HG02840 (cell line): ENCODE measurements around the gene UPK3BL1.
"Not testable (repeated sequence)": the region's sequence is repeated elsewhere in the genome, so short reads cannot be mapped to it uniquely, and the experiment has no call there.

ENCODE experiments used
- ATAC-seq: cut with Tn5 transposase; IDR thresholded peaks from one replicate; pipeline ENCODE4 v1.9.1; 2021; ENCODE audit warnings: mild to moderate bottlenecking, moderate library complexity, moderate number of reproducible peaks; ENCODE audit not compliant: unreplicated experiment, low FRiP score

UPK3BL1 gene, protein sequence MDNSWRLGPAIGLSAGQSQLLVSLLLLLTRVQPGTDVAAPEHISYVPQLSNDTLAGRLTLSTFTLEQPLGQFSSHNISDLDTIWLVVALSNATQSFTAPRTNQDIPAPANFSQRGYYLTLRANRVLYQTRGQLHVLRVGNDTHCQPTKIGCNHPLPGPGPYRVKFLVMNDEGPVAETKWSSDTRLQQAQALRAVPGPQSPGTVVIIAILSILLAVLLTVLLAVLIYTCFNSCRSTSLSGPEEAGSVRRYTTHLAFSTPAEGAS

DNA sequence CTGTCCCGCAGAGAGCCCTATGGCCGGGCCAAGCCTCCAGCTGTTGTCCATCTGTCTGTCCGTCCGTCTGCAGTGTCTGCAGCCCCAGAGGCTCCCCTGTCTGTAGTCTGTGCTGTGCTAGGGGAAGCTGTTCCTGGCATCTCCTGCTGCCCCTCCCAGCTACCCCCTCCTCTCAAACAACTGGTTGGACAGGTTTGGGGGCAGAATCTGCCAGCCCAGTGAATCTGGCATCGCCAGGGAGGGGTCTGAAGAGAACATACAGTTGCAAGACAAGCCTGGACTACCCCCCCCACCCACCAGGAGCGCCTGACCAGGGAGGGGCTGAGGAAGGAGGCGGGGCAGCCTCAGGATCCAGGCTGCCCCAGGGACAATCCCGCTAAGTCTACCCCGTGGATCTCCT, at the start of gene UPK3BL1:
Gene UPK3BL1 (minus strand): TSS at position 101 of the 400 bp plus-strand sequence. CDS start 50 bp downstream, at position 51.
- ATAC-seq, result not testable (repeated sequence)

- ATAC-seq, result not testable (repeated sequence)
These were observed 48.0 kb upstream of the UPK3BL1 start for GRCh38 chr7:102690602-102691001.

DNA sequence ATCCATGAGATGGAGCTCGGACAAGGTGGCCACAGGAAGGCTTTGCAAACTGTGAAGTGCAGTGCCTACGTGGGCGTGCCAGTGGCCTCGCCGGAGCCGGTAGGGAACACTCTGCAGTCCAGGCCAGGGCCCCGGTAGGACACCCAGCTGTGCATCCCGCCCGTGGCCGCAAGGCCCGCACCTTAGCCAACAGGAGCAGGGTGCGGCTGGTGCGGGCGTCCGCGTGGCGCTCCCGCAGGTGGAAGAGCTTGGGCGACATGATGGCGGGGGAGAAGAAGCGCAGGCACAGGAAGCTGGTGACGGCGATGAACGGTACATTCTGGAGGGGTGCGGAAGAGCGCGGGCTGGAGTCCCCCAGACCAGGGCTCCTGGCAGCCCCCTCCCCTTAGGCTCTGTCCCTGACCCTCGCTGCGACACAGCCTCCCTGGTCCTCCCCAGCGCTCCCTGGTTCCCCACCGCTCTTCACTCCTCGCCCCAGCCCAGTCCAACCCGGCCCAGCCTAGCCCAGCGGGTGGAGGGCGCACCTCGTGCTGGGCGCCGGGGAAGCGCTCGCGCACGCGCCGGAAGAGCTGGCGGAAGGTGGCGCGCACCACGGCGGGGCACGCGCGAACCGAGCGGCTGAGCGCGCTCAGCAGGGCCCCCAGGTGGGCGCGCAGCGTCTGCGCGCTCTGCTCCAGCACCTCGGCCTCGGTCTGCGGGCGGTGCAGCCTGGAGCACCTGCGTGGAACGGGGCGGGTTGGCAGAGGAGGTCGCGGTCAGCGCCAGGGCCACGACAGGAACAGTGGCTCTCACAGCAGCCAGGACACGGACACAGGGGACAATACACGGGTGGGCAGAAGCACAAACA, 47.1 kb upstream of the UPK3BL1 start:
- peak; percentile 43 for ATAC-seq

- peak; percentile 54 for ATAC-seq
These were observed 45.9 kb upstream of the UPK3BL1 start for GRCh38 chr7:102688299-102689036.

DNA sequence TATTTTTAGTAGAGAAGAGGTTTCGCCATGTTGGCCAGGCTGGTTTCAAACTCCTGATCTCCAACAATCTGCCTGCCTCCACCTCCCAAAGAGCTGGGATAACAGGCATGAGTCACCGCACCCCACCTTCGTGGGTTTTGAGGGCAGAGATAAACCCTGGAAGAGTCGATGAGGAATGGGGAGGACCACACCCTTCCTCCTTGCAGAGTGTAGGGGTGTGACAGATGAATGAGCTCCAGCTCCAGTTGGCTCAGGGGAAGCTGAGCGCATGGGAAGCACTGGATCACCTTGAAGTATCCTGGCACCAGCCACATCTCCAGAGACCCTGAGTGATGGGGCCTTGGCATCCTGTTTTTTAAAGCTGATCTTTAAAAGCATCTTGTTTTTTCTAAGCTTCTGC, 40.0 kb upstream of the UPK3BL1 start:
- ATAC-seq, result not testable (repeated sequence)

- not testable (repeated sequence) for ATAC-seq
These were observed 38.2 kb upstream of the UPK3BL1 start for GRCh38 chr7:102680780-102681179.

DNA sequence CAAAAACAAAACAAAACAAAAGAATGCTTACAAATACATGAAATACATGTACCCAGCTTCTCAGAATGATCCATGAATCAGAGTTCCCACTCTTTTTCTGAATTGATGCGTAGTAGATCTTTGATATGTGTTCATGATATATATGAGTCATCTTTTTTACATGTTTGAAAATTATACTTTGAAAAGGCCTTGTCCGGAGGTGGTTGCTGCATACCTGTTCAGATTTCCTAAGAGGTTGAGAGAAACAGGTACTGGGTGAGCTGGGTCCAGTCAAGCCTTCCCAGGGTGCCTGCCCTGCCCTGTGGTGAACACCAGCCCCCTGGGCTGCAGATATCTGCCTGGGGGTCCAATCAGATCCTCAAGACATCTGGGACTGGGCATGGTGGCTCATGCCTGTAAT, 33.0 kb upstream of the UPK3BL1 start:
- ATAC-seq, result not testable (repeated sequence)

GRCh38 chr7:102673447-102674067, 31.0 kb upstream of the UPK3BL1 start:
- ATAC-seq, result not testable (repeated sequence)

DNA sequence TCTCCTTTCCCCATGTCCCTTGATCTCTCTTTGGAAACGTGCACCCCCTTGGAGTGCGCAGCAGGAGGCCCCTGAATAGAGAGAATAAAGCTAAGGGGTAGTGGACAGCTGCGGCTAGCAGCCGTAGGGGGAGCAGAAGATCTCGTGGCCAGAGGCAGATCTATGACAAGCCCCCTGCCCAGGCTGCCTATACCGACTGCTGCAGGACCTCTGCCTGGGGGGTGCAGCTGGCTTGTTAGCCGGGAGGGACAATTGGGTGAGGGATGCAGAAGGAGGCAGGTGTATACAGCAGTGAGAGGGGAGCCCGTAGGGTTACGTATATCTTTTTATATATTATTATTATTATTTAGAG, 29.3 kb upstream of the UPK3BL1 start:
- ATAC-seq, result peak; percentile 26

DNA sequence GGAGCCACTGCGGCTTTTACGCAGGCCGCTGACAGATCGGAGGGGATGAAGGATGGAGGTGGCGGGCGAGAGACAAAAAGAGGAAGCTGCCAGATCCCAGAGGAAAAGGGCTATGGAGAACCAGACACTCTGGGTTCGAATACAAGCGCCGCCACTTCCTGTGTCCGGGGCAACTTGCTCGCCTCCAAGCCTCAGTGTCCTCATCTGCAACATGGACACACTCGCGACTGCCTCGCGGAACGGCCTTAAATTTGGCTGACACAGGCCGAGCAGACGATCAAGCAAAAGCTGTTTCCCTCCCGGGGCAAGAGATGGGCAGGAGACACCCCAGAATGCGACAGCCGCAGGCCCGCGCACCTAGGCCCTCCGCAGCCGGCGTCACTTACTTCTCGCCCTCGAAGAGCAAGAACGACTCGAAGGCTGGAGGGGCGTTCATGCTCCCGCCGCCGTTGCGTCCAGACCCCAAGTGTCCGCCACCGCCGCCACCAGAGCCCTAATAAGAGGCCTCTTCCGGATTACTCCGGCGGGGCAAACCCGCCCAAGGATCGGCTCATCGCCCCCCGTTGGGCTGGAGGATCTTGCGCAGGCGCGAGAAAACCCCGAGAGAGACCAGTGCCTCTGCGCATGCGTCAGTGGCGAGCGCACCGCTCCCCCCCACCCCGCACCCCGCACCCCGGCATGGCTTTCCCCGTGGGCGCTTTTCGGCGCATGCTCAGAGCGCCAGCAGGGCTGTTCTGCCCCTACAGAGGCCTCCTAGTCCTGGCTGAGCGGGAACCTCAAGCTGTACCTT, 28.8 kb upstream of the UPK3BL1 start, which contains the start of gene POLR2J2:
Gene POLR2J2 (minus strand): TSS at position 498 of the 790 bp plus-strand sequence. CDS start 62 bp downstream, at position 436.
- peak; percentile 73 for ATAC-seq

DNA sequence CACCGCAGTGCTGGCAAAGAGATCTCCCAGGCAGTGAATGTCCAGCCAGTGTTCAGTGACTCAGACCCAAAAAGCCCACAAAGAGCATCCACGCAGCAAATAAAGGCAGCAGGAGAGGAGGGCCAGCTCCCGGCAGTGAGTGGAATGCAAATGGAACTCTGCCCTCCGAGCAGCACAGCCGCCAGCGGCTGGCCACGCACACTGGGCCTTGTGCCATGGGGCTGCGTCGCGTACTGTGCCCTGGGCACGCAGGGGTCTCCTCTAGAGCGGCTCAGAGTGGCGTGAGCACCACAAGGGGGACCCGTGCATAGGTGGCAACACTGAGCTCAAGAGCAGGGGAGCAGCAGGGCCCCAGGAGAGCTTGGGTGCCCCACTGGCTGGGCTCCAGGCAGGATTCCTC, 24.9 kb upstream of the UPK3BL1 start:
- ATAC-seq, result not testable (repeated sequence)

DNA sequence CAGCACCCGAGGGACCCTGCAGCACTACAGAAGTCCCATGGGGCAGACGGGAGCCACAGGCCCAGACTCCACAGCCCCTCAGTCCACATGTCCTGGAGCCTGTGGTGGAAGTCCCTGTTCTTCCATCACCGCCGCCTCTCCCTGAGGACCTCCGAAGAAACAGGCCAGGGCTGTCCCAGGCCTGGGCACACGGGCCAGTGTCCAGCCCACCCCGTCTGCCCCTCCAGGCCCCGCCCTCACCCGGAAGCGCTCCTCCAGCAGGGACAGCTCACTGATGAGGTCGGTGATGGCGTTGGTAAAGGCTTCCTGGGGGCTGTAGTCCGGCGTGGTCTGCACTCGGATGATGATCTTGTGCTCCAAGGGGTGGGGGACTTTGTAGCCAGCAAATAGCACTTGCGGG, 24.3 kb upstream of the UPK3BL1 start:
- not testable (repeated sequence) for ATAC-seq

DNA sequence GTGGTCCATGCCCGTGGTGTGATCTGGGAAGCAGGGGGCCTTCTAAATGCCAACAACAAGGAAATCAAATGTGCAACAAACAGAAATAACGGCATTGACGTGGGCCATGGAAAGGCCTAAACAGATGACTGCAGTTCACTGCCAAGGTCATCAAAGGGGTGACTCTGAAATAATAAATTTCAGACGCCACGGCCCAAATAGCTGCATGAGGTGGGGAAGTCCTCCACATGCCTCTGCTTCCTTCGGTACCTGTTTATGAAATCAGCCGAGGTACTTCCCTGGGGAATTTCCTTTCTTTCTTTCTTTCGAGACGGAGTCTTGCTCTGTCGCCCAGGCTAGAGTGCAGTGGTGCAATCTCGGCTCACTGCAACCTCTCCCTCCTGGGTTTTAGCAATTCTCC, 22.2 kb upstream of the UPK3BL1 start:
- ATAC-seq, result not testable (repeated sequence)

- not testable (repeated sequence) for ATAC-seq
These were observed 7.3 kb upstream of the UPK3BL1 start, which contains the start of gene SPDYE2B for GRCh38 chr7:102649924-102650323. Gene SPDYE2B (plus strand): TSS chr7:102650319. CDS start chr7:102652349, 2,030 bp downstream.

GRCh38 chr7:102647813-102648212, 5.2 kb upstream of the UPK3BL1 start:
- not testable (repeated sequence) for ATAC-seq

GRCh38 chr7:102643404-102643803, 813 bp upstream of the UPK3BL1 start:
- not testable (repeated sequence) for ATAC-seq

- not testable (repeated sequence) for ATAC-seq
These were observed 3.7 kb downstream of the UPK3BL1 start for GRCh38 chr7:102638848-102639247.

GRCh38 chr7:102636956-102637355, 5.6 kb downstream of the UPK3BL1 start:
- ATAC-seq, result not testable (repeated sequence)

GRCh38 chr7:102635354-102635753, 7.2 kb downstream of the UPK3BL1 start:
- ATAC-seq, result not testable (repeated sequence)
